Osteoblast (primary cell): Measurements from ENCODE around the gene TMEM178B. TPM values are rescaled to one million over a fixed set of nuclear protein-coding genes. Genes with fewer than 3 reads are reported as not detected.

Experiments used
- DNase-seq: peaks from one replicate; pipeline ENCODE4 v3.0.0; 2011; ENCODE audit warnings: low spot score, mixed read lengths; ENCODE audit not compliant: insufficient read length; ENCODE audit errors: missing footprints
- H2AFZ ChIP-seq: 2 replicates; pipeline ENCODE4 v1.6.0; 2011; ENCODE audit warnings: mild to moderate bottlenecking, low read length
- H3K27ac ChIP-seq: 2 replicates; pipeline ENCODE4 v1.5.1; 2011; ENCODE audit warnings: mild to moderate bottlenecking, low read depth, low read length, moderate library complexity
- H3K27me3 ChIP-seq: 2 replicates; pipeline ENCODE4 v1.6.0; 2012; ENCODE audit warnings: mild to moderate bottlenecking, control low read depth, inconsistent platforms, low read length, moderate library complexity; ENCODE audit not compliant: insufficient read depth
- H3K36me3 ChIP-seq: 2 replicates; pipeline ENCODE4 v1.5.1; 2011; ENCODE audit warnings: mild to moderate bottlenecking, low read length, control low read depth, moderate library complexity; ENCODE audit not compliant: insufficient read depth
- H3K4me1 ChIP-seq: 2 replicates; pipeline ENCODE4 v1.5.1; 2011; ENCODE audit warnings: mild to moderate bottlenecking, low read length, control low read depth, moderate library complexity; ENCODE audit not compliant: insufficient read depth
- H3K4me2 ChIP-seq: 2 replicates; pipeline ENCODE4 v1.6.0; 2011; ENCODE audit warnings: mild to moderate bottlenecking, low read length; ENCODE audit not compliant: insufficient read depth
- H3K4me3 ChIP-seq: fragments of 200-600 bp; sonication (generic); 3 replicates; pipeline ENCODE4 v1.5.1; 2012; ENCODE audit warnings: mild to moderate bottlenecking, low read length, inconsistent platforms; ENCODE audit not compliant: insufficient read depth
- H3K79me2 ChIP-seq: 2 replicates; pipeline ENCODE4 v1.6.0; 2012; ENCODE audit warnings: mild to moderate bottlenecking, low read length, control low read depth, inconsistent platforms; ENCODE audit not compliant: insufficient read depth
- H3K9me3 ChIP-seq: 2 replicates; pipeline ENCODE4 v1.5.1; 2011; ENCODE audit warnings: low read depth, low read length, control low read depth
- H4K20me1 ChIP-seq: 2 replicates; pipeline ENCODE4 v1.6.0; 2012; ENCODE audit warnings: mild to moderate bottlenecking, low read length, control low read depth; ENCODE audit not compliant: insufficient read depth
- total RNA-seq: library from RNA; depleted of rRNA; stranded (reverse); fragments of >200 nt; gene quantifications from 2 replicates; pipeline ENCODE4 v1.2.3, GENCODE V29; 2012
- TF ChIP-seq, protein P1 (sequence below): IDR thresholded peaks from 2 replicates; pipeline ENCODE4 v1.5.1; 2011; ENCODE audit warnings: mild to moderate bottlenecking, low read depth, low read length, moderate library complexity; ENCODE audit errors: extremely low read depth

TMEM178B gene
- total RNA-seq, 1 donor: 1.1 TPM

DNA sequence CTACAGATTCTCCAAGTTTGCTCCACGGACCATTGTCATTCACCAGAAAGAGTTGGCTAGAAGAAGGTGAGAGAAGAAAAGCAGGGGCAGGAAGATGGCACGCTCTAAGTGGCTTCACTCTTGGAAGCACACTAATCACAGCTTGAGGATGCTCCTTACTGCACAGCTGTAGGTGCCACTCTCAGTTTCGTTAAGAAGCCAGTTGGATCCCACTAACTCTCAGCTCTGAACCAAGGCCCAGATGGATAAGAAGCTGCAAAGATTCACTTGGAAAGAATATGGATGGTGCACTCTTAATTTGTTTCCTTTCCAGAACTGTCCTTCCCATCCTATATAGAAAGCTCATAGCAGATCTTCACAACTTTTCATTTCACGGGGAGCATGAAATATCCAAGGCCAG is 382.8 kb downstream of the TMEM178B start:
- Histone ChIP-seq H3K4me3 (no peak overlapping the region), H3K36me3 (no peaks in the 10 kb centered on the region)
- DNase-seq: no peak

DNA sequence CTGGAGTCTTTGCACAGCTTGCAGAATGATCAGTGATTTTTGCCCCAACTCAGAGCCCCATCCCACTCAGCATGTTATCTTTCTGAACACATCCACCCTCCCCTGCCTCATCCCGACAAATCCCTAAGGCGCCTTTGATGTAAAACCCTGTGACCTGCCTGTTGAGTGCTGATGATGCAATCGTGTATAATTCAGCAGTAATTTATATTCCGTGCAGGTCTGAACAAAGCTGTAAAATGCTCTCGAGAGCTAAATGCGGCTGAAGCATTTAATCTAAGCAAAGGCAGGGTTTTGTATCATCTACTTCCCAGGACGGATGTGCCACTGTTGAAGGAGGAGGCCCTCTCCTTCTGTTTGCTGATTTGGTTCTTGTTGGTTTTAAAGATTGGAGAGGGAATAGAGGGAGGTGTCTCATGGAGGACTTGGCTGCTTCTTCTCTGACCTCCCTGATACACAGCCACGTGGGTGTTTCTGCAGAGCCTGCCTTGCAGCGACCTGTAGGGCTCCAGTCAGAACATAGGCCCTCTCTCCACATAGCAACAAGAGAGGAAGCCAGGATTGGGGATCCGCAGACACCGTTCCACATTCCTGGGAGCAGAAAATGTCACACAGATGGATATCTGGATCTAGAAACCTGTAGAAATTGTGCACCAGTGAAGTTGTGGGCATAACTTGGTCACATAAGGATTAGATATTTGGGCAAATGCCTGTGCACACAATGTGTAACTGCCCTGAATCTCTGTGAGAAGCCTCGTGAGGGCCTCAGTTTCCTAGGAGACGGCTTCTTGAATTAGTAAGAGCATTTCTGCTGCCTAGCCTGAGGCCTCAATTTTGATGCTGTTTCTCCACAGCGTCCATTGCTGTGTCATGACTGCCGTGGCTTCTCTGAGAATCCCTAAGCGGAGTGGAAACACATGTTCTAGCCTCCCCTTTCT is 387.2 kb downstream of the TMEM178B start:
- Histone ChIP-seq H3K9me3 (no peaks in the 10 kb centered on the region), H3K4me1 (no peaks in the 10 kb centered on the region), H3K27ac (no peak overlapping the region), H3K4me3 (no peak overlapping the region), H3K27me3 (no peaks in the 10 kb centered on the region), H4K20me1 (no peaks in the 10 kb centered on the region), H3K4me2 (no peak overlapping the region), H3K36me3 (no peaks in the 10 kb centered on the region), H3K79me2 (no peaks in the 10 kb centered on the region), H2AFZ (no peak overlapping the region)
- TF ChIP-seq, protein P1, sequence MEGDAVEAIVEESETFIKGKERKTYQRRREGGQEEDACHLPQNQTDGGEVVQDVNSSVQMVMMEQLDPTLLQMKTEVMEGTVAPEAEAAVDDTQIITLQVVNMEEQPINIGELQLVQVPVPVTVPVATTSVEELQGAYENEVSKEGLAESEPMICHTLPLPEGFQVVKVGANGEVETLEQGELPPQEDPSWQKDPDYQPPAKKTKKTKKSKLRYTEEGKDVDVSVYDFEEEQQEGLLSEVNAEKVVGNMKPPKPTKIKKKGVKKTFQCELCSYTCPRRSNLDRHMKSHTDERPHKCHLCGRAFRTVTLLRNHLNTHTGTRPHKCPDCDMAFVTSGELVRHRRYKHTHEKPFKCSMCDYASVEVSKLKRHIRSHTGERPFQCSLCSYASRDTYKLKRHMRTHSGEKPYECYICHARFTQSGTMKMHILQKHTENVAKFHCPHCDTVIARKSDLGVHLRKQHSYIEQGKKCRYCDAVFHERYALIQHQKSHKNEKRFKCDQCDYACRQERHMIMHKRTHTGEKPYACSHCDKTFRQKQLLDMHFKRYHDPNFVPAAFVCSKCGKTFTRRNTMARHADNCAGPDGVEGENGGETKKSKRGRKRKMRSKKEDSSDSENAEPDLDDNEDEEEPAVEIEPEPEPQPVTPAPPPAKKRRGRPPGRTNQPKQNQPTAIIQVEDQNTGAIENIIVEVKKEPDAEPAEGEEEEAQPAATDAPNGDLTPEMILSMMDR: no peak
- DNase-seq: peak; percentile 71

More for the DNA sequence above, 382.8 kb downstream of the TMEM178B start:
- Histone ChIP-seq H3K27me3 (no peaks in the 10 kb centered on the region), H3K9me3 (no peaks in the 10 kb centered on the region), H3K4me2 (no peak overlapping the region), H3K4me1 (no peaks in the 10 kb centered on the region), H4K20me1 (no peaks in the 10 kb centered on the region), H3K79me2 (no peaks in the 10 kb centered on the region), H2AFZ (no peak overlapping the region), H3K27ac (no peak overlapping the region)
- TF ChIP-seq, protein P1: no peak

DNA sequence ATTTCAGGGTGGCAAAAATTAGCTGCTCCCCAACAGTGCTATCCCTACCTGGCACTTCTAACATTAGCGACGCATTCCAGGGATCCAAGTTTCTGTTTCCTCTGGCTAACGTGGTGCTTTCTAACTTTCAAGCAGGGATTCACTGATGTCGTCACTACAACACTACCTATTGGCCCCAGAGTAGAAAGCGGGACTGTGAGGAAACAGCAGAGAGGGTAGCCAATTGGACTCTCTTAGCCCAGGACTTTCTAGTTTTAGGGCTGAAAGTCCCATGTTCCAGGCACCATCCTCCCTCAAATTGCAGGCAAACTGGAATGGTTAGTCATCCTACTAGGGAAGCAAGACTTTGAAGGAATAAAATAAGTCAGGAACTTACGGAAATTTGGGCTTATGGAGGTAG is 388.1 kb downstream of the TMEM178B start:
- no peaks in the 10 kb centered on the region for H3K27me3 ChIP-seq
- no peak for DNase-seq
- no peak overlapping the region for H3K4me3 ChIP-seq
- no peaks in the 10 kb centered on the region for H3K9me3 ChIP-seq
- TF ChIP-seq, protein P1: no peak
- no peaks in the 10 kb centered on the region for H4K20me1 ChIP-seq
- no peaks in the 10 kb centered on the region for H3K4me1 ChIP-seq
- no peak overlapping the region for H3K4me2 ChIP-seq
- H3K36me3 ChIP-seq: no peaks in the 10 kb centered on the region
- H3K27ac ChIP-seq: no peak overlapping the region
- H3K79me2 ChIP-seq: no peaks in the 10 kb centered on the region
- no peak overlapping the region for H2AFZ ChIP-seq

DNA sequence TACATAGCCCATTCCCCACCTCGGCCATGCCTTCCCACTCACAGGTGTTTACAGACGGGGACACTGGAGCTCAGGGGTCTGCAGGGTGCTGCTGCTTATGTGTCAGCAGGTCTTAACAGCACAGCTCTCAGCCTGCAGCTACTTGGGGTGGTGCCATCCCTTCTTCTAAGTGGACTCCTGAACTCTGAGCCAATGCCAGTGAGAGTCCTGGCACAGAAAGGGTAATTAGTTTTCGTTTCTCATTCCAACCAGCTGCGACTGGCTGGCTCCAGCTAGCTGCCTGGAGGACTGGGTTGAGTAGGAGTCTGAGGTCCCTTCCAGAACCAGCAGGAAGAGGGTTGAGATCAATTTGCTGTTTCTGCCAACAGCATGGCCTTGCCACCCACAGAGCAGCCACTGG is 389.1 kb downstream of the TMEM178B start:
- no peak overlapping the region for H2AFZ ChIP-seq
- H3K9me3 ChIP-seq: no peaks in the 10 kb centered on the region
- no peak for DNase-seq

More for the DNA sequence above, 389.1 kb downstream of the TMEM178B start:
- Histone ChIP-seq H3K4me1 (no peaks in the 10 kb centered on the region), H3K4me3 (no peak overlapping the region), H3K4me2 (no peak overlapping the region), H3K79me2 (no peaks in the 10 kb centered on the region), H3K27ac (no peak overlapping the region), H4K20me1 (no peaks in the 10 kb centered on the region), H3K27me3 (no peaks in the 10 kb centered on the region), H3K36me3 (no peaks in the 10 kb centered on the region)
- TF ChIP-seq, protein P1: no peak
